ENCODE measurements around the gene SLC25A26.

- TF ChIP-seq MAX (IDR thresholded peaks at IDR 0.05), result no peak
- TF ChIP-seq JUND (IDR thresholded peaks at IDR 0.05), result no peak
- no peak for TF ChIP-seq YY1 (IDR thresholded peaks at IDR 0.05; ENCODE audit: extremely low read depth, insufficient replicate concordance, low read depth, low read length)
- TF ChIP-seq CTCF (IDR thresholded peaks at IDR 0.05 in 2 of 3, conservative IDR thresholded peaks at IDR 0.05 in 1 of 3; ENCODE audit: borderline replicate concordance in 1 of 3, insufficient read depth in 1 of 3, low read depth in 2 of 3, low read length in 2 of 3), result no peak
- TF ChIP-seq SIN3A (IDR thresholded peaks at IDR 0.05; ENCODE audit: low read depth), result no peak
- TF ChIP-seq POLR2A (IDR thresholded peaks at IDR 0.05; ENCODE audit: borderline replicate concordance, extremely low read depth, insufficient read depth, insufficient read length), result no peak
- no peak for TF ChIP-seq SP1 (IDR thresholded peaks at IDR 0.05; ENCODE audit: low read depth)
- no peak for TF ChIP-seq RAD21 (IDR thresholded peaks at IDR 0.05; ENCODE audit: low read depth)
- TF ChIP-seq POLR2AphosphoS5 (IDR thresholded peaks at IDR 0.05; ENCODE audit: low read depth, low read length), result no peak
- no peak for TF ChIP-seq EZH2 (IDR thresholded peaks at IDR 0.05)
- TF ChIP-seq, protein P1, sequence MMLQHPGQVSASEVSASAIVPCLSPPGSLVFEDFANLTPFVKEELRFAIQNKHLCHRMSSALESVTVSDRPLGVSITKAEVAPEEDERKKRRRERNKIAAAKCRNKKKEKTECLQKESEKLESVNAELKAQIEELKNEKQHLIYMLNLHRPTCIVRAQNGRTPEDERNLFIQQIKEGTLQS (IDR thresholded peaks at IDR 0.05), result no peak
- TF ChIP-seq, protein P2, sequence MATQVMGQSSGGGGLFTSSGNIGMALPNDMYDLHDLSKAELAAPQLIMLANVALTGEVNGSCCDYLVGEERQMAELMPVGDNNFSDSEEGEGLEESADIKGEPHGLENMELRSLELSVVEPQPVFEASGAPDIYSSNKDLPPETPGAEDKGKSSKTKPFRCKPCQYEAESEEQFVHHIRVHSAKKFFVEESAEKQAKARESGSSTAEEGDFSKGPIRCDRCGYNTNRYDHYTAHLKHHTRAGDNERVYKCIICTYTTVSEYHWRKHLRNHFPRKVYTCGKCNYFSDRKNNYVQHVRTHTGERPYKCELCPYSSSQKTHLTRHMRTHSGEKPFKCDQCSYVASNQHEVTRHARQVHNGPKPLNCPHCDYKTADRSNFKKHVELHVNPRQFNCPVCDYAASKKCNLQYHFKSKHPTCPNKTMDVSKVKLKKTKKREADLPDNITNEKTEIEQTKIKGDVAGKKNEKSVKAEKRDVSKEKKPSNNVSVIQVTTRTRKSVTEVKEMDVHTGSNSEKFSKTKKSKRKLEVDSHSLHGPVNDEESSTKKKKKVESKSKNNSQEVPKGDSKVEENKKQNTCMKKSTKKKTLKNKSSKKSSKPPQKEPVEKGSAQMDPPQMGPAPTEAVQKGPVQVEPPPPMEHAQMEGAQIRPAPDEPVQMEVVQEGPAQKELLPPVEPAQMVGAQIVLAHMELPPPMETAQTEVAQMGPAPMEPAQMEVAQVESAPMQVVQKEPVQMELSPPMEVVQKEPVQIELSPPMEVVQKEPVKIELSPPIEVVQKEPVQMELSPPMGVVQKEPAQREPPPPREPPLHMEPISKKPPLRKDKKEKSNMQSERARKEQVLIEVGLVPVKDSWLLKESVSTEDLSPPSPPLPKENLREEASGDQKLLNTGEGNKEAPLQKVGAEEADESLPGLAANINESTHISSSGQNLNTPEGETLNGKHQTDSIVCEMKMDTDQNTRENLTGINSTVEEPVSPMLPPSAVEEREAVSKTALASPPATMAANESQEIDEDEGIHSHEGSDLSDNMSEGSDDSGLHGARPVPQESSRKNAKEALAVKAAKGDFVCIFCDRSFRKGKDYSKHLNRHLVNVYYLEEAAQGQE (IDR thresholded peaks at IDR 0.05; ENCODE audit: low read depth), result no peak
- no peak for TF ChIP-seq EZH2phosphoT487 (IDR thresholded peaks at IDR 0.05; ENCODE audit: borderline replicate concordance)
Measured at GRCh38 chr3:66344848-66345578, 124.2 kb downstream of the SLC25A26 start.

Measured in HCT116 (cell line).